Skeletal muscle satellite cell (primary cell): ENCODE results near the gene OXT. TPM values are rescaled to one million over a fixed set of nuclear protein-coding genes. Genes with fewer than 3 reads are reported as not detected.
"Not testable (repeated sequence)": the region's sequence is repeated elsewhere in the genome, so short reads cannot be mapped to it uniquely, and the experiment has no call there.

Experiments used
- H3K27me3 ChIP-seq: 2 replicates; pipeline ENCODE4 v1.7.0; 2013; ENCODE audit warnings: low read length; ENCODE audit not compliant: control insufficient read depth, insufficient read depth
- H3K36me3 ChIP-seq: 2 replicates; pipeline ENCODE4 v1.7.0; 2013; ENCODE audit warnings: mild to moderate bottlenecking, control low read depth, low read length; ENCODE audit not compliant: insufficient read depth
- H3K4me1 ChIP-seq: 2 replicates; pipeline ENCODE4 v1.7.0; 2013; ENCODE audit warnings: low read length; ENCODE audit not compliant: control insufficient read depth, insufficient read depth
- H3K4me2 ChIP-seq: 2 replicates; pipeline ENCODE4 v1.7.0; 2013; ENCODE audit warnings: mild to moderate bottlenecking, low read length
- H3K4me3 ChIP-seq: 2 replicates; pipeline ENCODE4 v1.7.0; 2013; ENCODE audit warnings: low read length
- H3K9ac ChIP-seq: 2 replicates; pipeline ENCODE4 v1.7.0; 2013; ENCODE audit warnings: mild to moderate bottlenecking, low read depth, low read length, moderate library complexity
- H3K9me3 ChIP-seq: replicated peaks from 2 replicates; pipeline ENCODE4 v1.7.0; 2013; ENCODE audit warnings: mild to moderate bottlenecking, control low read depth, low read length
- total RNA-seq: library from RNA; depleted of rRNA; stranded (reverse); fragments of >200 nt; gene quantifications from 2 replicates; pipeline ENCODE4 v1.2.3, GENCODE V29; 2012; rRNA removed

The OXT gene
- not detected in 2 replicates for total RNA-seq

DNA sequence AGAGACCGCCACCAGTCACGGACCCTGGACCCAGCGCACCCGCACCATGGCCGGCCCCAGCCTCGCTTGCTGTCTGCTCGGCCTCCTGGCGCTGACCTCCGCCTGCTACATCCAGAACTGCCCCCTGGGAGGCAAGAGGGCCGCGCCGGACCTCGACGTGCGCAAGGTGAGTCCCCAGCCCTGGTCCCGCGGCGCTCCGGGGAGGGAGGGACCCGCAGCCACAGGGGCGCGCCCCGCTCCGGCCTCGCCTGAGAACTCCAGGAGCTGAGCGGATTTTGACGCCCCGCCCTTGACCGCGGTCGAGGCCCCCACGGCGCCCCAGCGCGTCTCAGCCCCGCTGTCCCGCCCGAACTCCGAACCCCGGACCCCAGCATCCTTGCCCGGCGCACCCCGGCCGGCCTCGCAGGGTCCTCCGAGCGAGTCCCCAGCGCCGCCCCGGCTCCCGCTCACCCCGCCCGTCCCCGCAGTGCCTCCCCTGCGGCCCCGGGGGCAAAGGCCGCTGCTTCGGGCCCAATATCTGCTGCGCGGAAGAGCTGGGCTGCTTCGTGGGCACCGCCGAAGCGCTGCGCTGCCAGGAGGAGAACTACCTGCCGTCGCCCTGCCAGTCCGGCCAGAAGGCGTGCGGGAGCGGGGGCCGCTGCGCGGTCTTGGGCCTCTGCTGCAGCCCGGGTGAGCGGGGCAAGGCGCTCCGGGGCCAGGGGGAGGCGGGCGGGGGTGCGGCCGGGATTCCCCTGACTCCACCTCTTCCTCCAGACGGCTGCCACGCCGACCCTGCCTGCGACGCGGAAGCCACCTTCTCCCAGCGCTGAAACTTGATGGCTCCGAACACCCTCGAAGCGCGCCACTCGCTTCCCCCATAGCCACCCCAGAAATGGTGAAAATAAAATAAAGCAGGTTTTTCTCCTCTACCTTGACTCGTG is at the start of gene OXT:
OXT (plus strand) TSS at position 11 of the 920 bp plus-strand sequence; CDS start at position 47, 36 bp downstream.
- Histone ChIP-seq H3K27me3 (peaks cover 24% of the 10 kb centered on the region), H3K36me3 (no peaks in the 10 kb centered on the region), H3K9ac (no peak within 1 kb of the TSS), H3K4me2 (peak within 1 kb of the TSS; percentile 63), H3K9me3 (no peaks in the 10 kb centered on the region), H3K4me1 (peaks cover 16% of the 10 kb centered on the region), H3K4me3 (no peak within 1 kb of the TSS)

DNA sequence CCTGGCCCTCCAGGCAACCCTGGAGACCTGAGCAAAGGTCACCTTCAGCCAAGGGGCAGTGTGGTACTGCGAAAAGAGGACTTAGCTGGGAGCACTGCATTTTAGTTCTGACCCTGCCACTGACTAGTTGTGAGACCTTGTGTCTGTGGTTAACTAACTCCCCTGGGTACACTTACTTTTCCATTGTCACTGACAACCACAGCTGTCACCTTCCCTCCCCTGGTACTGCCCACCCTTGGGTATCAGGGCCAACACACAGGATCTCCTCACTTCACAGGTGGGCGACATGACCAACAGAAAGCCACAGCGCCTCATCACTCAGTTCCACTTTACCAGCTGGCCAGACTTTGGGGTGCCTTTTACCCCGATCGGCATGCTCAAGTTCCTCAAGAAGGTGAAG is 49.6 kb upstream of the OXT start:
- H3K36me3 ChIP-seq = peaks cover 31% of the 10 kb centered on the region

DNA sequence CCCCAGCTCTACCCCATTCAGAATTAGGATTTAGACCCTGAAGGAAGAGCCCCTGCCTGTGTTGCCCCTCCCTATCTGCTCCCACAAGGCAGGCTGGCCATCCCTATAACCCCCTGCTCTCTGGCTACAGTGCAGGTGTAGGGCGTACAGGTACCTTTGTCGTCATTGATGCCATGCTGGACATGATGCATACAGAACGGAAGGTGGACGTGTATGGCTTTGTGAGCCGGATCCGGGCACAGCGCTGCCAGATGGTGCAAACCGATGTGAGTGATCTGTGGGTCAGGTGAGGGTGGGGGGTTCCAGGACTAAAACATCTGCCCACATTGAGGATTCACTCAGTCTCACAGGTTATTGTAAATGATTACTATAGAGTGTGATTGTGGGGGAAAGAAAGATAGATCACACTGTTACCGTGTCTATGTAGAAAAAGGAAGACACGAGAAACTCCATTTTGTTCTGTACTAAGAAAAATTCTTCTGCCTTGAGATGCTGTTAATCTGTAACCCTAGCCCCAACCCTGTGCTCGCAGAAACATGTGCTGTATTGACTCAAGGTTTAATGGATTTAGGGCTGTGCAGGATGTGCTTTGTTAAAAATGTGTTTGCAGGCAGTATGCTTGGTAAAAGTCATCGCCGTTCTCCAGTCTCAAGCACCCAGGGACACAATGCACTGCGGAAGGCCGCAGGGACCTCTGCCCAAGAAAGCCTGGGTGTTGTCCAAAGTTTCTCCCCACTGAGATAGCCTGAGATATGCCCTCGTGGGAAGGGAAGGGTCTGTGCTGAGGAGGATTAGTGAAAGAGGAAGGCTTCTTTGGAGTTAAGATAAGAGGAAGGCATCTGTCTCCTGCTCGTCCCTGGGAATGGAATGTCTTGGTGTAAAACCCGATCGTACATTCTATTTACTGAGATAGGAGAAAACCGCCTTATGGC is 48.6 kb upstream of the OXT start:
- peaks cover 41% of the 10 kb centered on the region for H3K36me3 ChIP-seq
- H3K4me3 ChIP-seq, H3K4me1 ChIP-seq, H3K9me3 ChIP-seq, H3K27me3 ChIP-seq, H3K9ac ChIP-seq, H3K4me2 ChIP-seq: not testable (repeated sequence)

More for the DNA sequence above, 49.6 kb upstream of the OXT start:
- no peaks in the 10 kb centered on the region for H3K9me3 ChIP-seq
- no peak overlapping the region for H3K4me2 ChIP-seq
- H3K4me1 ChIP-seq = no peaks in the 10 kb centered on the region
- H3K9ac ChIP-seq = no peak overlapping the region
- no peak overlapping the region for H3K4me3 ChIP-seq
- no peaks in the 10 kb centered on the region for H3K27me3 ChIP-seq

DNA sequence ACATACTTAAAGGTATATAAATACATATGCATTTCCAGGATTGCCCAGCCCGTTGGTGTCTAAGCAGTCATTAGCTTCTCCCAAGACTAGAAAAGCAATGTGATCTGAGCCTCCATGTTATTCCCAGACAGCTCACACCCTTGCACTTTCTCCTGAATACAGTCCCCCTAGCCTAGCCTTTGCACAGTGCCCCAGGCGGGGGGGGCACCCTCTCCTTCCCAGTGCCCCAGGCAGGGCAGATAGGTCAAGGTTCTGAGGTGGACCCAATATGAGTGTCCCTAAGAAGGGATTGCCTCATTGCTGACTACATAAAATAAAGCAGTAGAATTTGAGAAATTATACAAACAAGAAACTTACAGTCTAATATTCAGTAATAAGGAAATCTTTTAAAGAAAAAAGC is 43.4 kb upstream of the OXT start:
- H3K4me1 ChIP-seq = no peaks in the 10 kb centered on the region
- H3K4me2 ChIP-seq = no peak overlapping the region
- peaks cover 44% of the 10 kb centered on the region for H3K36me3 ChIP-seq
- no peaks in the 10 kb centered on the region for H3K27me3 ChIP-seq
- H3K9ac ChIP-seq = no peak overlapping the region
- no peaks in the 10 kb centered on the region for H3K9me3 ChIP-seq
- no peak overlapping the region for H3K4me3 ChIP-seq

DNA sequence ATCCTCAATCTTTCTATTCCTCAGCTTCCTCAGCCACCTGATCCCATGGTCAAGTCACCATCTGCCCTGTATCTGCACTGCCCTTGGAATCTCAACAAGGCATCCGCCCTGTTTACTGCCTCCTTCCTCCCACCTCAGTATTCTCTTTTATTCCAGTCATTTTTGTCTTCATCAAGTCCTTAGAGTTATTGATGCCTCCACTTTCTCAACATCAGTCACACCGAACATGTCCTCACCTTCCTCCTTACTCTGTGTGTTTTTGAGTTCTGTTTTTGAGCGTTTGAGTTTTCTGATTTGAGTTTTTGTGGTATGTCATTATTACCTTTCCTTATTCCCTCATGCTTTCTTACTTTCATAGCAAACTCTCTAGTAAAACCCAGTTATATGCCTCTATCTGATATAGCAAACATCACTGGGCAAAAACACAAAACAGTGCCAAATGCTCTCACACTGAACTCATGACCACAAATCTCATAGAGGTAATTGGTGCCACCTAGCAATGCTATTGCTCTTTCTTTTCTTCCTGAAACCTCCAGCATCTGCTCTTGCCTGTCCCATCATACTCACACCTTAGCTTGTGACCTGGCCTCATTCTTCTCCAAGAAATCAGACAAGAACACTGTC is 39.8 kb upstream of the OXT start:
- peaks cover 54% of the 10 kb centered on the region for H3K36me3 ChIP-seq
- no peaks in the 10 kb centered on the region for H3K9me3 ChIP-seq
- H3K4me3 ChIP-seq = no peak overlapping the region
- no peak overlapping the region for H3K4me2 ChIP-seq
- H3K27me3 ChIP-seq = no peaks in the 10 kb centered on the region
- no peaks in the 10 kb centered on the region for H3K4me1 ChIP-seq
- no peak overlapping the region for H3K9ac ChIP-seq

DNA sequence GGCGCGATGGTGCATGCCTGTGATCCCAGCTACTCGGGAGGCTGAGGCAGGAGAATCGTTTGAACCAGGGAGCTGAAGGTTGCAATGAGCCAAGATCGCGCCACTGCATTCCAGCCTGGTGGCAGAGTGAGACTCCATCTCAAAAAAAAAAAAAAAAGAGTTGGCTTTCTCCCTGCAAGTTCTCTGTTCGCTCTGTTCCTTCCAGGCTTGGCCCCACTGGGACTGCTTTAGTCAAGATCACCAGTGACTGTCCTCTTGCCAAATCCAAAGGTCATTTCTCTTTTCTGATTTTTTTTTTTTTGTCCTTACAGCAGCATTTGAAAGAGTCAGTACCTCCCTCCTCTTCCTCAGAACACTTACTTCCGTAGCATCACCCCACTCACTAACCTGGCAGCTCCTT is 38.8 kb upstream of the OXT start:
- H3K9me3 ChIP-seq = no peaks in the 10 kb centered on the region
- H3K36me3 ChIP-seq = peaks cover 54% of the 10 kb centered on the region
- H3K4me2 ChIP-seq = no peak overlapping the region

DNA sequence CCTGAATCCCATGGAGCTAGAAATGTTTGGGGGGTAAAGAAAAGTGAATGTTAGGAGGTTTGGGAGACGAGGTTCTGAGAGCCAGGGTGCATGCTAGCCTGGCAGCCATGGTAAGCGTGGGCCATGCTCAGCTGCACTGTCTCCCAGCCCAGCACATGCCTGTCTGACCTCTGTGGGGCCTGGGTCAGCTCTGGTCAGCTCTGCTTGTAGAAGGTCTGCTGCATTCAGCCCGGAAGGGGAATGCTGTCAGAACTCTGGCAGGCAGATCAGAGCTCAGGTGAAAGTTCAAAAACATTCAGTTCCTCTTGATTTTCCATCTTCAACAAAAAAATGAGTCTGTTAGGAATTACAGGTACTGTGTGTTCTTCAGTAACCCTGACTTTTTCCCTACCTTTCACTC is 33.8 kb upstream of the OXT start:
- H3K4me3 ChIP-seq = no peak overlapping the region
- peaks cover 6% of the 10 kb centered on the region for H3K4me1 ChIP-seq
- H3K27me3 ChIP-seq = no peaks in the 10 kb centered on the region
- H3K4me2 ChIP-seq = no peak overlapping the region
- no peak overlapping the region for H3K9ac ChIP-seq
- H3K9me3 ChIP-seq = no peaks in the 10 kb centered on the region
- H3K36me3 ChIP-seq = peaks cover 64% of the 10 kb centered on the region

More for the DNA sequence above, 38.8 kb upstream of the OXT start:
- Histone ChIP-seq H3K4me1 (no peaks in the 10 kb centered on the region), H3K27me3 (no peaks in the 10 kb centered on the region), H3K4me3 (no peak overlapping the region), H3K9ac (no peak overlapping the region)

DNA sequence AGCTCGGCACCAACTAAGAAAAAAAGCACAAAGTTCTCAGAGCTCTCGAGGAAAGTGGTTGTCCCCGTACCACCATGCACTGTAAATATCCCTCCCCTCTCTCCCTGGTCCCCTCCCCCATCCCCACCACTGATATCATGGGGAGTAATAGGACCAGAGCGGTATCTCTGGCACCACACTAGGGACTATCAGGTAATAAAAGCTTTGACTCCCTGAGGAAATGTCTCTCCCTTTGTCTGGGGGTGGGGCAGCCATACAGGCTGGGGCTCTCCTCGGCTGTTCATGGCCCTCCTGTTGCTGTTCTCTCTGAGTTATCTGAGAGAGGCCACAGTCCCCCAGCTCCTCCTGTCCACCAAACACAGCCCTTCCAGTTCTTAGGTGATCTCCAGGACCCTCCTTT is 33.0 kb upstream of the OXT start:
- H3K9ac ChIP-seq = no peak overlapping the region
- peaks cover 67% of the 10 kb centered on the region for H3K36me3 ChIP-seq
- H3K4me1 ChIP-seq = peaks cover 6% of the 10 kb centered on the region
- H3K4me3 ChIP-seq = no peak overlapping the region
- no peaks in the 10 kb centered on the region for H3K27me3 ChIP-seq
- H3K4me2 ChIP-seq = no peak overlapping the region
- H3K9me3 ChIP-seq = no peaks in the 10 kb centered on the region

DNA sequence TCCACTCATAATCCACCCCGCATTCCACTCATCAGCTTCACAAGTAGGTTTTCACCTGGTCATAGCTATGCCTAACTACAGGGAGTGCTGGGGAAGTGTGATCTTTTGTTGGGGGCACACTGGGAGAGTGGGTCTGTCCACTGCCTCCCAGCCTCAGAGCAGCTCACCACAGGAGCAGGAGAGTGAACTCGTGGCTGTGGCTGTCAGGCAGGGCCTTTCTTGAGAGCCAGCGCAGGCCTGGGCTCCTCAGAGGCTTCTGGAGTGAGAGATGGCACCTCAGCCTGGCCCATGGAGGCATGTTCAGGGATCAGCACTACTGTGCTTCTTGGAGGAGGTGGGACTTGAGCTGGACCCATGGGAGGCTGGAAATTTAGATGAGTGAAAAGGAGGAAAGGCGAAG is 32.0 kb upstream of the OXT start:
- no peaks in the 10 kb centered on the region for H3K9me3 ChIP-seq
- peaks cover 6% of the 10 kb centered on the region for H3K4me1 ChIP-seq
- peaks cover 63% of the 10 kb centered on the region for H3K36me3 ChIP-seq
- no peaks in the 10 kb centered on the region for H3K27me3 ChIP-seq
- no peak overlapping the region for H3K4me2 ChIP-seq
- H3K4me3 ChIP-seq = no peak overlapping the region
- H3K9ac ChIP-seq = no peak overlapping the region

DNA sequence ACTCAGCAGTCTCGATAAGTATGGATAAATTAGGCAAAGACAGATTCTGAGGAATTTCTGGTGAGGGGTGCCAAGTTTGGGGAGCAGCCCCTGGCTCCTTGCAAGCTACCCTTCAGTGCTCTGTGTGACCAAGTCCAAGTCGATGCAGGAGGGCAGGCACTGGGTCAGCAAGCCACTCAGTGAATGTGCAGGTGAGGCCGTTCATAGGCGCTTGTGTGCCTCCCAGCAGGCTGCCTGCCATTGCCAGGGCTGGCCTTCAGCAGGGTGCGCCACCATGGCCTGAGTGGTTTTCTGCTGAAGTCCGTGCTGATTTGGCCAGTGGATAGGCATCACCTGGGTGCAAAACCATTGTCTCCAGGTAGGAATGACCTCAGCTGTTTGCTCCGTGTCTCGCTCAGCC is 31.3 kb upstream of the OXT start:
- Histone ChIP-seq H3K36me3 (peaks cover 58% of the 10 kb centered on the region), H3K27me3 (no peaks in the 10 kb centered on the region), H3K9me3 (no peaks in the 10 kb centered on the region), H3K4me2 (no peak overlapping the region), H3K9ac (no peak overlapping the region), H3K4me1 (peaks cover 10% of the 10 kb centered on the region), H3K4me3 (no peak overlapping the region)

DNA sequence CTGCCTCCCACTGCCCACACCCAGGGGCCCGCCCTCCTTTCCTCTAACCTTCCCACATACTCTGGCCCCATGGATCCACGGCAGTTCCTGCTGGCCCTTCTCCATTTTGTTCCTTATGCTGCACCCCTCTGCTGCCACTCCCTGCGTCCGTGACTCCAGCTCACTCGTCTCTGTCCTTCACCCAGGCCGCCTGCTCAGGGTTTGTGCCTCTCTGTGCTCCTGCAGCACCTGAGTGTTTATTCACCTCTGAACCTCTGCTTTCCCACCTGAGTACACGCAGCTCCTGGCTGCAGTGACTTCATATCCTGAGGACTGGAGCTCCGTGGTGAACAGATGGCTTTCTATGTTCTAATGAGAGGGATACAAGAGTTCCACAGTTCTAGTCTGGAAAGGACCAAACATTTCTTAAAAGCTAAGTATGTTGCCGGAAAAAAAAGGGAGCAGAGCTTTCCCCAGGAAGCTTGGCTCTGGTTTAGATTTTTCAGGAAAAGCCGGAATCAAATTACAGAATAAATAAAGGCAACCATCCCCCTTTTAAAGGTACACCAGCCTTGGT is 29.5 kb upstream of the OXT start:
- H3K4me2 ChIP-seq = no peak overlapping the region
- no peaks in the 10 kb centered on the region for H3K9me3 ChIP-seq
- H3K27me3 ChIP-seq = no peaks in the 10 kb centered on the region
- H3K36me3 ChIP-seq = peaks cover 39% of the 10 kb centered on the region
- H3K4me1 ChIP-seq = peaks cover 20% of the 10 kb centered on the region
- no peak overlapping the region for H3K9ac ChIP-seq
- no peak overlapping the region for H3K4me3 ChIP-seq
